ENCODE data around the gene HOXD3.

The HOXD3 gene

GRCh38 chr2:176184749-176185148, 27.6 kb downstream of the HOXD3 start:
- no peak for DNase-seq

- DNase-seq: no peak
These were observed 28.9 kb downstream of the HOXD3 start for GRCh38 chr2:176186024-176186423.

- no peak for DNase-seq
These were observed 30.2 kb downstream of the HOXD3 start for GRCh38 chr2:176187200-176187898.

GRCh38 chr2:176187899-176188773, 31.0 kb downstream of the HOXD3 start, which contains the start of gene HOXD1:
Gene HOXD1 (plus strand): TSS chr2:176188668. CDS start chr2:176188802, 134 bp downstream.
- no peak for DNase-seq

GRCh38 chr2:176188774-176189680, 31.9 kb downstream of the HOXD3 start:
- DNase-seq: no peak

GRCh38 chr2:176189681-176190641, 32.9 kb downstream of the HOXD3 start:
- no peak for DNase-seq

GRCh38 chr2:176192351-176192750, 35.2 kb downstream of the HOXD3 start:
- no peak for DNase-seq

- DNase-seq: no peak
These were observed 35.9 kb downstream of the HOXD3 start for GRCh38 chr2:176193048-176193447.

GRCh38 chr2:176199902-176200301, 42.8 kb downstream of the HOXD3 start:
- DNase-seq: no peak

- no peak for DNase-seq
These were observed 43.9 kb downstream of the HOXD3 start for GRCh38 chr2:176200971-176201370.

GRCh38 chr2:176202491-176202890, 45.4 kb downstream of the HOXD3 start:
- DNase-seq: no peak

GRCh38 chr2:176205126-176205525, 48.0 kb downstream of the HOXD3 start:
- no peak for DNase-seq

- no peak for DNase-seq
These were observed 49.0 kb downstream of the HOXD3 start for GRCh38 chr2:176206136-176206535.

GRCh38 chr2:176206682-176207081, 49.6 kb downstream of the HOXD3 start:
- no peak for DNase-seq

- DNase-seq: no peak
These were observed 54.0 kb downstream of the HOXD3 start for GRCh38 chr2:176211110-176211509.

- DNase-seq: no peak
These were observed 55.2 kb downstream of the HOXD3 start for GRCh38 chr2:176212276-176212675.

GRCh38 chr2:176213406-176213805, 56.3 kb downstream of the HOXD3 start:
- DNase-seq: no peak
